ENCODE measurements around the gene HHEX. TPM values are rescaled to one million over a fixed set of nuclear protein-coding genes. Genes with fewer than 3 reads are reported as not detected.
A peak's percentile ranks its signal among the peaks of the same experiment; 100 is the strongest.

The HHEX gene
- total and polyA plus RNA-seq, 8 donors: 17.6 to 71.2 (median 24.6) TPM

DNA sequence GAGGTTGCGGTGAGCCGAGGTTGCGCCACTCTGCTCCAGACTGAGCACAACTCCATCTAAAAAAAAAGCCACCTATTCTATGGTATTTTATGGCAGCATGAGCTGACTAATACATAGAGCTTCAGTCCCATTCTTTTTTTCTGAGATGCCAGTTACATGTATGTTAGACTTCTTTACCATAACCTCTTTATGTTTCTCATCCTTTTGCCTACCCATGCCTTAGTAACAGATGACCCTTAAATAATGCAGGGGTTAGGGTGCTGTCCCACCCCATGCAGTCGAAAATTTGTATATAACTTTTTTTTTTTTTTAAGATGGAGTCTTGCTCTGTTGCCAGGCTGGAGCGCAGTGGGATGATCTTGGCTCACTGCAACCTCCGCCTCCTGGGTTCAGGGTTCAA, 22.7 kb upstream of the HHEX start:
- Histone ChIP-seq H3K27ac (no peak overlapping the region), H3K9me3 (no peaks in the 10 kb centered on the region), H3K4me3 (no peak overlapping the region), H3K4me1 (no peaks in the 10 kb centered on the region), H3K36me3 (no peaks in the 10 kb centered on the region), H3K27me3 (no peaks in the 10 kb centered on the region)
- 95% methylated on average over 6 of the region's 6 CpGs for WGBS, 2 donors
- intact Hi-C loops (cut with DNase I): no loop called here
- DNase-seq (no peak), ATAC-seq (no peak), FAIRE-seq (no peak)
- TF ChIP-seq, protein P1, sequence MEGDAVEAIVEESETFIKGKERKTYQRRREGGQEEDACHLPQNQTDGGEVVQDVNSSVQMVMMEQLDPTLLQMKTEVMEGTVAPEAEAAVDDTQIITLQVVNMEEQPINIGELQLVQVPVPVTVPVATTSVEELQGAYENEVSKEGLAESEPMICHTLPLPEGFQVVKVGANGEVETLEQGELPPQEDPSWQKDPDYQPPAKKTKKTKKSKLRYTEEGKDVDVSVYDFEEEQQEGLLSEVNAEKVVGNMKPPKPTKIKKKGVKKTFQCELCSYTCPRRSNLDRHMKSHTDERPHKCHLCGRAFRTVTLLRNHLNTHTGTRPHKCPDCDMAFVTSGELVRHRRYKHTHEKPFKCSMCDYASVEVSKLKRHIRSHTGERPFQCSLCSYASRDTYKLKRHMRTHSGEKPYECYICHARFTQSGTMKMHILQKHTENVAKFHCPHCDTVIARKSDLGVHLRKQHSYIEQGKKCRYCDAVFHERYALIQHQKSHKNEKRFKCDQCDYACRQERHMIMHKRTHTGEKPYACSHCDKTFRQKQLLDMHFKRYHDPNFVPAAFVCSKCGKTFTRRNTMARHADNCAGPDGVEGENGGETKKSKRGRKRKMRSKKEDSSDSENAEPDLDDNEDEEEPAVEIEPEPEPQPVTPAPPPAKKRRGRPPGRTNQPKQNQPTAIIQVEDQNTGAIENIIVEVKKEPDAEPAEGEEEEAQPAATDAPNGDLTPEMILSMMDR (IDR thresholded peaks at IDR 0.05): no peak

DNA sequence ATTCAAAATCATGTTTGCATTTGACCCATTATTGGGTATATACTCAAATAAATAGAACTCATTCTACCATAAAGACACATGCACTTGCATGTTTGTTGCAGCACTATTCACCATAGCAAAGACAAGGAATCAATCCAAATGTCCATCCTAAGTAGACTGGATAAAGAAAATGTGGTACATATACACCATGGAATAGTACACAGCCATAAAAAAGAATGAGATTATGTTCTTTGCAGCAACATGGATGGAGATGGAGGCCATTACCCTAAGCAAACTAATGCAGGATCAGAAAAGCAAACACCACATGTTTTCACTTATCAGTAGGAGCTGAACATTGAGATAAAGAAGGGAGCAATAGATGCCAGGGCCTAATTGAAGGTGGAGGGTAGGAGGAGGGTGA, 12.0 kb upstream of the HHEX start:
- ATAC-seq (no peak), FAIRE-seq (no peak), DNase-seq (no peak)
- TF ChIP-seq, protein P1 (IDR thresholded peaks at IDR 0.05): no peak
- no peaks in the 10 kb centered on the region for H3K4me1 ChIP-seq
- intact Hi-C loops (cut with DNase I): no loop called here
- no peaks in the 10 kb centered on the region for H3K27me3 ChIP-seq
- H3K36me3 ChIP-seq: no peaks in the 10 kb centered on the region
- no peak overlapping the region for H3K4me3 ChIP-seq
- H3K9me3 ChIP-seq: no peaks in the 10 kb centered on the region
- no peak overlapping the region for H3K27ac ChIP-seq

DNA sequence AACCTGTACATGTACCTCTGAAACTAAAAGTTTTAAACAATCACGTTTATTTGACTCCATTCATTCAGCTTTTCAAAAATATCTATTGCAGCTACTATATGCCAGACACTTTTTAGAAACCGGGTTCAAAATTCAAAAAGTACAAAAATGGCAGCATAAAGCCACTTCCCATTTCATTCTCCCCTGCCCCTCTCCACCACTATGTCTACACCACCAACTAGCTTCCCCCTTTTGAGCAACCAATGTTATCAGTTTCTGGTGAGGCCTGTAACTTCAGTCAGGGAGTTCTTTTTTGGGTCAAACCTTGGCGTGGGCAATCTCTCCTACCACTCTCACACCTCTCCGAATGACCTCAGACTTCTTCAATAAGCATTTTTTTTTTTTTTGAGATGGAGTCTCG, 11.5 kb upstream of the HHEX start:
- H3K4me1 ChIP-seq: no peaks in the 10 kb centered on the region
- TF ChIP-seq, protein P1 (IDR thresholded peaks at IDR 0.05): no peak
- H3K4me3 ChIP-seq: no peak overlapping the region
- H3K27ac ChIP-seq: no peak overlapping the region
- no peak for FAIRE-seq
- no peak for DNase-seq
- intact Hi-C loops (cut with DNase I): no loop called here
- no peaks in the 10 kb centered on the region for H3K36me3 ChIP-seq
- H3K27me3 ChIP-seq: no peaks in the 10 kb centered on the region
- no peak for ATAC-seq
- 92 to 94% methylated on average over 5 of the region's 5 CpGs for WGBS, 2 donors
- H3K9me3 ChIP-seq: no peaks in the 10 kb centered on the region

DNA sequence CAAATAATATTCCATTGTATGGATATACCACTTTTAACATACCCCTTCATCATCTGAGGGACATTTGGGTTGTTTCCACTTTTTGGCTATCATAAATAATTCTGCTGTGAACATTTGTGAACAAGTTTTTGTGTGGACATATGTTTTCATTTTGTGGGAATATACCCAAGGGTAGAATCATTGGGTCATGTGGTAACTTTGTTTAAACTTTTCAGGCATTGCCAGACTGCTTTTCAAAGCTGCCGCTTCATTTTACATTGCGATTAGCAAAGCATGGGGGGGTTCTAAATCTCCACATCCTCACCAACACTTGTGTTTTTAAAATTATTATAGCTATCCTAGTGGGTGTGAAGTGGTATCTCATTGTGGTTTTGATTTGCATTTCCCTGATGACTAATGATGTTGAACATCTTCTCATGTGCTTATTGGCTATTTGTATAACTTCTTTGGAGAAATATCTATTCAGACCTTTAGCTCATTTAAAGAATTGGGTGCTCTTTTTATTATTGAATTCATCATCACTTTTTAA, 8.4 kb upstream of the HHEX start:
- Histone ChIP-seq H3K4me1 (no peaks in the 10 kb centered on the region), H3K9me3 (no peaks in the 10 kb centered on the region), H3K36me3 (no peaks in the 10 kb centered on the region), H3K27ac (no peak overlapping the region), H3K4me3 (no peak overlapping the region), H3K27me3 (no peaks in the 10 kb centered on the region)
- WGBS, 2 donors: 94 to 98% methylated on average over 2 of the region's 2 CpGs
- FAIRE-seq (no peak), ATAC-seq (no peak), DNase-seq (no peak)
- TF ChIP-seq, protein P1 (IDR thresholded peaks at IDR 0.05): no peak
- intact Hi-C loops (cut with DNase I): no loop called here

DNA sequence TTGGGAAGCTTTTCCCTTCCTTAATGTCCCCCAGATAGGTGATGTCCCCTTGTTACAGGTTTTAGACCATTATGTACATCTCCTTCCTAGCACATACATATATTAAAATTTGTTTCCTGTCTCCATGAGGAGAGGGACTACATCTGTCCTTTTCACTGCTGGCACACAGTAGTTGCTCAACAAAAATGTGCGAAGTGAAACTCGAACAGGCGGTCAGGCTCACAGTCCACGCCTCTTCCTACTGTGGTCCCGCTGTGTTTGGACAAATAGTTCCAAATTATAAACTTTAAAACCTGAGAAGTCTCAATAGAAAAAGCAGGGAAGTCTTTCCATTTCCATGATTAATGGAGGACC, 1.2 kb upstream of the HHEX start:
- no peak for DNase-seq
- Histone ChIP-seq H3K4me3 (peak overlapping the region; percentile 47 to 86 (median 66)), H3K4me1 (peaks cover 3 to 12% (median 9%) of the 10 kb centered on the region in 3 donors), H3K9me3 (no peaks in the 10 kb centered on the region), H3K27ac (peak overlapping the region; percentile 67 to 81 (median 78)), H3K27me3 (no peaks in the 10 kb centered on the region), H3K36me3 (peaks cover 0 to 4% (median 0%) of the 10 kb centered on the region in 3 donors)
- 64 to 67% methylated on average over 5 of the region's 5 CpGs for WGBS, 2 donors
- FAIRE-seq: no peak
- intact Hi-C loops (cut with DNase I): no loop called here
- TF ChIP-seq, protein P1 (IDR thresholded peaks at IDR 0.05): no peak
- no peak for ATAC-seq

All from pancreas (tissue), 10 donors.